Heart left ventricle (tissue), 13 donors: ENCODE data around the gene MAP7D3.

Source experiments
- CTCF ChIP-seq, 12 donors: fragments of 200-600 bp; sonication (generic) in 4 of 12; IDR thresholded peaks; one replicate each; pipeline versions ENCODE4 v1.5.0 to v1.8.0; 2018 to 2022; ENCODE audit warnings: antibody characterized with exemption in 12 of 12, mild to moderate bottlenecking in 5 of 12
- POLR2A ChIP-seq, 2 donors: fragments of 450-650 bp; IDR thresholded peaks; one replicate each; pipeline ENCODE4 v1.6.1; 2017; ENCODE audit warnings: antibody characterized with exemption in 2 of 2, mild to moderate bottlenecking in 2 of 2, moderate library complexity in 2 of 2
- donor health status: ischemic (EF 13 %, LVEDD 7.1; RV severe dilation, severe dysfunction).
- donor health status: DM: no; HTN: yes; CAD: no.
- donor health status: DM: no; HTN: no; CAD: no.
- donor health status: ischemic (EF 25% LVEDD 6.9; RV normal size, moderate dysfunction).
- donor health status: ischemic (EF 25% LVEDD 5.7; RV mildly dilated, moderate dysfunction).
- donor health status: ischemic (EF 35%, LVEDD 5.7; RV mildly dilated, moderate dysfunction).
- donor health status: nonischemic (EF 11% LVEDD 7.7; RV severe dilation, severe dysfunction).
- donor health status: DM: yes; HTN: yes; CAD: no.
- donor health status: PGD.
- donor health status: ischemic (EF 29% LVEDD 5.4; RV normal size, mild dysfunction).
- donor health status: nonischemic (EF 23%, LVEDD 6.1; RV moderate dilation, normal function).

DNA sequence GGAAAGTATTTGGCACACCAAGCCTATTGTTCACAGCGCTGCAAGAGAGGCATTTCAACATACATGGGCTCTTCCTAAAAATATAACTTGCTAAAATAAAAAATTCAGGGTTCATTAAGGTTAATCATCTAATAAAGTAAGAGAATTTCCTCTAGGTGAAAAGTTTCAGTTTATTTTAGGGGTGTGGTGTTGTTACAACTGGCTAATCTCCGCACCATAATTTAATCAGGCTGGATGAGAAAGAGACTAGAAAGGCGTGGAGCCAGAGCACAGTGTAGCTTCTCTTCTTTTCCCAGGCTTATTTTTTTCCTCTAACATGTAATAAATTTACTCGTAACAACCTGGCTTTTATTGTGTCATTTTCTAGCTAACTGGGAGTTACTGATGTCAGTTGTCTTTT lies 56.0 kb downstream of the MAP7D3 start:
- TF ChIP-seq CTCF (IDR thresholded peaks at IDR 0.05), result no peak
- TF ChIP-seq POLR2A (IDR thresholded peaks at IDR 0.05), result no peak
